GM12878 (cell line): ENCODE data around the gene KIRREL1. TPM values are rescaled to one million over a fixed set of nuclear protein-coding genes. Genes with fewer than 3 reads are reported as not detected.

ENCODE experiments used
- ATAC-seq: fragments of 200-7000 bp; cut with Tn5 transposase; 3 replicates; pipeline ENCODE4 v1.9.1; 2020; ENCODE audit warnings: mild to moderate bottlenecking, moderate library complexity
- BruUV-seq: library from RNA; stranded (reverse); fragments of 400-500 nt; replicated peaks from 2 replicates; lab custom pipeline; 2021; lab: Mats Ljungman, UMichigan
- CTCF ChIA-PET: fragments of 300-600 bp; sonication (Branson Sonifier 250); formaldehyde crosslinking; extraction: SDS; loops from one replicate; lab custom pipeline; 2021; ENCODE audit warnings: inconsistent platforms; lab: Yijun Ruan, JAX
- POLR2A ChIA-PET: fragments of 350-600 bp; formaldehyde crosslinking; extraction: SDS; loops from one replicate; lab custom pipeline; 2021; ENCODE audit warnings: inconsistent platforms; lab: Charles Lee
- RAD21 ChIA-PET: fragments of 300-600 bp; sonication (Branson Sonifier 250); formaldehyde crosslinking; loops from one replicate; lab custom pipeline; 2023; ENCODE audit warnings: antibody characterized with exemption; ENCODE audit not compliant: unreplicated experiment; lab: Charles Lee
- SMC1A ChIA-PET: fragments of 300-600 bp; sonication (Branson Sonifier 250); formaldehyde crosslinking; loops from one replicate; lab custom pipeline; 2023; ENCODE audit not compliant: unreplicated experiment, uncharacterized antibody; lab: Charles Lee
- DNase-seq: peaks from one replicate; pipeline ENCODE4 v3.0.0-alpha.2; 2011; ENCODE audit warnings: low read depth, low spot score
- FAIRE-seq: peaks from 3 replicates; lab custom pipeline; 2011; peaks lifted over from hg19 to GRCh38; lab: Jason Lieb, UNC
- H2AFZ ChIP-seq: 2 replicates; pipeline ENCODE4 v1.6.0; 2011; ENCODE audit warnings: low read depth, low read length, control low read depth; ENCODE audit not compliant: control insufficient read depth
- H3K27ac ChIP-seq: 2 replicates; pipeline ENCODE4 v1.5.1; 2011; ENCODE audit warnings: control low read depth; ENCODE audit not compliant: control insufficient read depth, insufficient read depth
- H3K27me3 ChIP-seq, 2 experiments: replicated peaks in 1 of 2; 2 replicates each; pipeline versions ENCODE4 v1.6.0 to v1.6.1; 2011; ENCODE audit warnings: low read length in 1 of 2; ENCODE audit not compliant: control insufficient read depth in 2 of 2, insufficient read depth in 2 of 2
- H3K36me3 ChIP-seq, 2 experiments: 2 replicates each; pipeline ENCODE4 v1.5.1; 2011; ENCODE audit warnings: low read length in 1 of 2; ENCODE audit not compliant: control insufficient read depth in 2 of 2, insufficient read depth in 2 of 2
- H3K4me1 ChIP-seq: 2 replicates; pipeline ENCODE4 v1.6.1; 2011; ENCODE audit warnings: mild to moderate bottlenecking, low read length, moderate library complexity, mixed read lengths; ENCODE audit not compliant: control insufficient read depth, insufficient read depth
- H3K4me2 ChIP-seq: 2 replicates; pipeline ENCODE4 v1.6.0; 2011; ENCODE audit warnings: control low read depth; ENCODE audit not compliant: control insufficient read depth, insufficient read depth
- H3K4me3 ChIP-seq: fragments of 200-600 bp; sonication (generic); 2 replicates; pipeline ENCODE4 v1.5.1; 2016
- H3K79me2 ChIP-seq: 2 replicates; pipeline ENCODE4 v1.6.0; 2011; ENCODE audit warnings: low read length; ENCODE audit not compliant: control insufficient read depth, insufficient read depth
- H3K9ac ChIP-seq: 2 replicates; pipeline ENCODE4 v1.8.0; 2011; ENCODE audit warnings: low read length, control low read depth, mixed read lengths; ENCODE audit not compliant: control insufficient read depth, insufficient read depth
- H3K9me3 ChIP-seq: replicated peaks from 3 replicates; pipeline ENCODE4 v1.5.1; 2011; ENCODE audit warnings: mild to moderate bottlenecking, low read length; ENCODE audit not compliant: control insufficient read depth, insufficient read depth
- H4K20me1 ChIP-seq: 2 replicates; pipeline ENCODE4 v1.6.0; 2011; ENCODE audit not compliant: control insufficient read depth, insufficient read depth
- BCL3 ChIP-seq: IDR thresholded peaks from 2 replicates; pipeline ENCODE4 v1.6.1; 2011; ENCODE audit warnings: borderline replicate concordance, low read depth, mild to moderate bottlenecking, moderate library complexity, low read length; ENCODE audit not compliant: insufficient read depth, poor library complexity, severe bottlenecking
- BCLAF1 ChIP-seq: fragments of 450-650 bp; IDR thresholded peaks from 2 replicates; pipeline ENCODE4 v1.6.1; 2017; ENCODE audit warnings: antibody characterized with exemption, mild to moderate bottlenecking, moderate library complexity
- CBX5 ChIP-seq: sonication (generic); IDR thresholded peaks from 2 replicates; pipeline ENCODE4 v1.6.1; 2016; ENCODE audit warnings: low read depth, moderate library complexity, mild to moderate bottlenecking, inconsistent platforms
- NBN ChIP-seq: fragments of 450-650 bp; IDR thresholded peaks from 2 replicates; pipeline ENCODE4 v1.6.1; 2016
- NR2C1 ChIP-seq: fragments of 450-650 bp; IDR thresholded peaks from 2 replicates; pipeline ENCODE4 v1.6.1; 2017; ENCODE audit warnings: antibody characterized with exemption, mild to moderate bottlenecking, moderate library complexity
- ZNF592 ChIP-seq: fragments of 450-650 bp; IDR thresholded peaks from 2 replicates; pipeline ENCODE4 v1.6.1; 2017; ENCODE audit warnings: mild to moderate bottlenecking, moderate library complexity
- WGBS: methylation state at CpG from one replicate; pipeline ENCODE4 v1.1.6; 2016; ENCODE audit warnings: low lambda C conversion rate; ENCODE audit not compliant: insufficient replicate concordance, insufficient coverage; ENCODE audit errors: missing lambda C conversion rate; 5-methylcytosine and 5-hydroxymethylcytosine counted together
- in situ Hi-C: fragments of 300-500 bp; cut with MboI; formaldehyde crosslinking; loops from 9 replicates; pipeline ENCODE4 v1.14.3; 2018; ENCODE audit warnings: mixed read lengths
- intact Hi-C: fragments of 100-400 bp; cut with micrococcal nuclease; formaldehyde crosslinking; loops from one replicate; pipeline ENCODE4 v1.14.2; 2022; ENCODE audit not compliant: unreplicated experiment
- polyA plus RNA-seq, 11 experiments: library from polyadenylated mRNA; depleted of rRNA in 4 of 11; unstranded in 6 of 11; stranded (reverse) in 5 of 11; fragments of >200 nt; fragmentation: Nextera tagmentation in 4 of 11; fragmentation: Illumina TruSeq in 1 of 11; extraction: Ambion mirVana in 4 of 11; extraction: Trizol in 1 of 11; gene quantifications; 1 replicate in 1 of 11; 2 replicates in 10 of 11; pipeline versions ENCODE4 v1.2.1 to v1.2.3, GENCODE V29; 2011 to 2016; ENCODE audit warnings: inconsistent platforms in 2 of 11, missing spikeins in 2 of 11, low read depth in 1 of 11
- total RNA-seq, 4 experiments: library from RNA; depleted of rRNA in 3 of 4; stranded (reverse); fragments of >200 nt in 3 of 4; fragmentation: Illumina TruSeq in 1 of 4; extraction: Trizol in 1 of 4; gene quantifications; 2 replicates each; pipeline versions ENCODE4 v1.2.1 to v1.2.3, GENCODE V29; 2013 to 2021

The KIRREL1 gene
- total and polyA plus RNA-seq, 10 of the 15 experiments (the other 5 are each of a cell fraction or from before 2014, with no cell fraction given) = 0.15 TPM; not detected in 9

GRCh38 chr1:158089925-158090637 is 96.6 kb downstream of the KIRREL1 start (continued):
- TF ChIP-seq BCL3 (no peak), CBX5 (no peak), NR2C1 (no peak), NBN (no peak), BCLAF1 (no peak)
- TF ChIP-seq, all 136 proteins: peak for 0

- SMC1A ChIA-PET = no interaction called here
- CTCF ChIA-PET = interaction anchor here (11.3 kb wide), 1 partner anchor 28 kb away, joined by 210 read pairs; no protein-coding TSS in a partner anchor
- in situ Hi-C loops (no loop called here), intact Hi-C loops (no loop called here)
- H3K36me3 ChIP-seq = no peaks in the 10 kb centered on the region
- H2AFZ ChIP-seq = no peak overlapping the region
- no peaks in the 10 kb centered on the region for H4K20me1 ChIP-seq
- H3K27ac ChIP-seq = no peak overlapping the region
- H3K4me1 ChIP-seq = no peaks in the 10 kb centered on the region
- no peak for TF ChIP-seq ZNF592
- no peaks in the 10 kb centered on the region for H3K79me2 ChIP-seq
- FAIRE-seq = no peak
- no peak overlapping the region for H3K4me3 ChIP-seq
- H3K4me2 ChIP-seq = no peak overlapping the region
- no peak for DNase-seq
- POLR2A ChIA-PET = no interaction called here
- ATAC-seq = no peak
- H3K27me3 ChIP-seq = peaks cover 0 to 4% of the 10 kb centered on the region in 2 experiments; a peak in 3 of 4 replicates
- BruUV-seq = no TSS peak
- WGBS = 59% methylated on average over 13 of the region's 18 CpGs
- no peaks in the 10 kb centered on the region for H3K9me3 ChIP-seq
- no peak overlapping the region for H3K9ac ChIP-seq
- RAD21 ChIA-PET = interaction anchor here (1.6 kb wide), 1 partner anchor 29 kb away, joined by 3 read pairs; no protein-coding TSS in a partner anchor
Observed at GRCh38 chr1:158093376-158093775, 99.9 kb downstream of the KIRREL1 start.
